K562 (cell line): Measurements from ENCODE around the gene ZMYND8. TPM values are rescaled to one million over a fixed set of nuclear protein-coding genes. Genes with fewer than 3 reads are reported as not detected.

Source experiments
- ATAC-seq: fragments of 200-7000 bp; cut with Tn5 transposase; 3 replicates; pipeline ENCODE4 v1.9.1; 2020; ENCODE audit warnings: moderate library complexity
- BruUV-seq: library from RNA; stranded (reverse); fragments of 400-500 nt; replicated peaks from 2 replicates; lab custom pipeline; 2021; lab: Mats Ljungman, UMichigan
- CTCF ChIA-PET: fragments of 300-600 bp; formaldehyde crosslinking; extraction: SDS; loops from one replicate; lab custom pipeline; 2021; ENCODE audit warnings: low intra/inter-chr PET ratio; lab: Yijun Ruan, JAX
- POLR2A ChIA-PET: fragments of 300-600, 350-650 bp; sonication (Branson Sonifier 250); formaldehyde crosslinking; extraction: SDS; loops from one replicate; lab custom pipeline; 2021; ENCODE audit warnings: antibody characterized with exemption, inconsistent platforms; lab: Yijun Ruan, JAX
- DNase-seq, 4 experiments: peaks; one replicate each; pipeline versions ENCODE4 v3.0.0 to v3.0.0-alpha.2; 2011 to 2018; ENCODE audit warnings: low spot score in 3 of 4, mixed read lengths in 3 of 4; ENCODE audit errors: extremely low read depth in 1 of 4
- FAIRE-seq: peaks from 2 replicates; lab custom pipeline; 2011; peaks lifted over from hg19 to GRCh38; lab: Jason Lieb, UNC
- H2AFZ ChIP-seq: 2 replicates; pipeline ENCODE4 v1.6.0; 2011; ENCODE audit warnings: low read depth, low read length, control low read depth, inconsistent platforms
- H3K27ac ChIP-seq: fragments of 200-600 bp; 3 replicates; pipeline ENCODE4 v1.8.0; 2011; ENCODE audit warnings: low read depth, mild to moderate bottlenecking, control low read depth, inconsistent platforms, low read length, moderate library complexity, mixed read lengths; ENCODE audit errors: extremely low read depth
- H3K27me3 ChIP-seq, 2 experiments: fragments of 300-600 bp in 1 of 2; 2 replicates in 1 of 2; 3 replicates in 1 of 2; pipeline versions ENCODE4 v1.6.0 to v1.8.0; 2011; ENCODE audit warnings: inconsistent platforms in 2 of 2, low read length in 2 of 2, mild to moderate bottlenecking in 1 of 2, mixed read lengths in 1 of 2, moderate library complexity in 1 of 2; ENCODE audit not compliant: control insufficient read depth in 2 of 2, insufficient read depth in 2 of 2
- H3K36me3 ChIP-seq: fragments of 300-600 bp; 3 replicates; pipeline ENCODE4 v1.8.0; 2011; ENCODE audit warnings: mild to moderate bottlenecking, low read length, inconsistent platforms; ENCODE audit not compliant: control insufficient read depth, insufficient read depth
- H3K4me1 ChIP-seq, 2 experiments: fragments of 200-600 bp in 1 of 2; replicated peaks in 1 of 2; 2 replicates in 1 of 2; 3 replicates in 1 of 2; pipeline versions ENCODE4 v1.5.1 to v1.8.0; 2011; ENCODE audit warnings: inconsistent platforms in 2 of 2, low read length in 2 of 2, mild to moderate bottlenecking in 1 of 2, mixed read lengths in 1 of 2, moderate library complexity in 1 of 2; ENCODE audit not compliant: control insufficient read depth in 2 of 2, insufficient read depth in 2 of 2
- H3K4me2 ChIP-seq: 2 replicates; pipeline ENCODE4 v1.6.1; 2011; ENCODE audit warnings: low read length, control low read depth, inconsistent platforms, mixed read lengths; ENCODE audit not compliant: insufficient read depth
- H3K4me3 ChIP-seq: fragments of 200-600 bp; sonication (generic), shearing (Covaris generic); 2 replicates; pipeline ENCODE4 v1.5.1; 2016; ENCODE audit warnings: control low read depth, inconsistent platforms
- H3K79me2 ChIP-seq: fragments of 200-600 bp; 3 replicates; pipeline ENCODE4 v1.8.0; 2011; ENCODE audit warnings: low read length, inconsistent platforms; ENCODE audit not compliant: control insufficient read depth, insufficient read depth
- H3K9ac ChIP-seq, 2 experiments: 2 replicates each; pipeline versions ENCODE4 v1.6.0 to v1.6.1; 2011; ENCODE audit warnings: low read depth in 2 of 2, low read length in 2 of 2, control low read depth in 1 of 2, inconsistent platforms in 1 of 2, mild to moderate bottlenecking in 1 of 2, mixed read lengths in 1 of 2; ENCODE audit not compliant: insufficient read depth in 1 of 2
- H3K9me1 ChIP-seq: one replicate; pipeline ENCODE4 v1.6.0; 2011; ENCODE audit warnings: inconsistent platforms, mild to moderate bottlenecking, low read length, moderate library complexity; ENCODE audit not compliant: control insufficient read depth, insufficient read depth
- H3K9me3 ChIP-seq: replicated peaks from 2 replicates; pipeline ENCODE4 v1.5.1; 2011; ENCODE audit warnings: low read depth, low read length, inconsistent platforms; ENCODE audit not compliant: control insufficient read depth, insufficient read depth
- H4K20me1 ChIP-seq: replicated peaks from 2 replicates; pipeline ENCODE4 v1.6.1; 2011; ENCODE audit warnings: low read length, inconsistent platforms, mixed read lengths; ENCODE audit not compliant: control insufficient read depth, insufficient read depth
- RNF2 ChIP-seq: sonication (generic); IDR thresholded peaks from 2 replicates; pipeline ENCODE4 v1.6.1; 2016
- SETDB1 ChIP-seq: IDR thresholded peaks from one replicate; pipeline ENCODE4 v1.6.1; 2012; ENCODE audit warnings: low read length, control low read depth, inconsistent platforms
- SMARCA4 ChIP-seq: fragments of 450-650 bp; IDR thresholded peaks from 2 replicates; pipeline ENCODE4 v1.6.1; 2016
- WGBS: fragments of 100-300 bp; shearing (Covaris generic); methylation state at CpG from one replicate; pipeline ENCODE4 v1.1.6; 2016; ENCODE audit warnings: low coverage, mixed read lengths; ENCODE audit not compliant: insufficient coverage; ENCODE audit errors: missing lambda C conversion rate; 5-methylcytosine and 5-hydroxymethylcytosine counted together
- in situ Hi-C: fragments of 300-500 bp; cut with MboI; formaldehyde crosslinking; loops from 4 replicates; pipeline ENCODE4 v1.15.0; 2018; ENCODE audit warnings: inconsistent platforms, mixed read lengths
- intact Hi-C: fragments of 100-400 bp; cut with micrococcal nuclease; formaldehyde crosslinking; loops from 2 replicates; pipeline ENCODE4 v1.14.2; 2022
- polyA plus RNA-seq, 8 experiments: library from polyadenylated mRNA; depleted of rRNA in 4 of 8; stranded (reverse) in 5 of 8; unstranded in 3 of 8; fragments of >200 nt; fragmentation: Nextera tagmentation in 2 of 8; fragmentation: Illumina TruSeq in 1 of 8; extraction: Ambion mirVana in 2 of 8; extraction: Trizol in 1 of 8; gene quantifications; 2 replicates each; pipeline versions ENCODE4 v1.2.1 to v1.2.3, GENCODE V29; 2011 to 2014; ENCODE audit warnings: inconsistent platforms in 1 of 8, missing spikeins in 1 of 8
- total RNA-seq, 7 experiments: library from RNA; depleted of rRNA in 6 of 7; stranded (reverse); fragments of >200 nt in 6 of 7; fragmentation: Illumina TruSeq in 2 of 7; extraction: Trizol in 2 of 7; gene quantifications; 2 replicates each; pipeline versions ENCODE4 v1.2.1 to v1.2.3, GENCODE V29; 2011 to 2021; ENCODE audit warnings: low replicate concordance in 1 of 7
- TF ChIP-seq, protein P1 (sequence below): fragments of 250-450 bp; sonication (Bioruptor Pico); IDR thresholded peaks from 2 replicates; pipeline ENCODE4 v1.9.0; 2021; ENCODE audit warnings: mild to moderate bottlenecking, inconsistent platforms
- TF ChIP-seq, protein P2 (sequence below), 3 experiments: fragments of 200-800 bp in 1 of 3; fragments of 250-450 bp in 1 of 3; fragments of 450-650 bp in 1 of 3; sonication (Bioruptor Pico) in 1 of 3; sonication (Bioruptor generic) in 1 of 3; formaldehyde crosslinking in 1 of 3; IDR thresholded peaks; 2 replicates each; pipeline versions ENCODE4 v1.6.1 to v1.8.0; 2016 to 2022; ENCODE audit warnings: mild to moderate bottlenecking in 2 of 3, missing genetic modification characterization in 2 of 3, missing compliant biosample characterization in 1 of 3, moderate library complexity in 1 of 3

ZMYND8 gene
- total and polyA plus RNA-seq, 9 of the 15 experiments (the other 6 are each of a cell fraction or from before 2014, with no cell fraction given): 31.8 to 148 (median 71.9) TPM

DNA sequence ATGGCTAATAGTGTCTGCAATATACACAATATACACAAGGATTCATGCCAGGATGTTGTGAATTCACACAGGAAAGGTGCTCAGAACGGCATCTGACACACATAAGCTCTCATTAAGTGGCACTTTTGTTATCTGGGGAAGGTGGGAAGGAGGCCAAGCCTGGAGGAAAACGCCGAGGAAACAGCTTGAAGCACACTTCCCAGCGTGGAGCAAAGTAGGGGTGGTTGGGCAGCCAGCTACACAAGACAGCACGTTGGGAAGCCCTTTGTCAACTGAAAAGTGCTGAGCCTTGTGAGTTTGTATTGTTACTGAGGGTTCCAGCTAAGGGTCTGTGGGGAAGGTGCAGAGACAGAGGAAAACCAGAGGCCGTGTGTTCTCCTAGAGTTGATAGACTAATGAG lies 181.0 kb downstream of the ZMYND8 start:
- no peak overlapping the region for H3K9ac ChIP-seq
- no peak overlapping the region for H3K4me2 ChIP-seq
- WGBS: under 1% methylated on average over 6 of the region's 6 CpGs
- H3K4me3 ChIP-seq: no peak overlapping the region
- no peaks in the 10 kb centered on the region for H4K20me1 ChIP-seq
- no peak overlapping the region for H2AFZ ChIP-seq
- no peaks in the 10 kb centered on the region for H3K79me2 ChIP-seq
- BruUV-seq: no TSS peak
- no peaks in the 10 kb centered on the region for H3K9me3 ChIP-seq
- ATAC-seq (no peak), FAIRE-seq (no peak), DNase-seq (no peak)
- H3K9me1 ChIP-seq: no peaks in the 10 kb centered on the region
- peaks cover 0 to 9% of the 10 kb centered on the region in 2 experiments; a peak in 1 of 5 replicates for H3K4me1 ChIP-seq
- ChIA-PET POLR2A (interaction anchor here (0.7 to 1.3 kb wide), 2 partner anchors 12 to 22 kb away, joined by 3 read pairs; no protein-coding TSS in a partner anchor), CTCF (no interaction called here)
- H3K27me3 ChIP-seq: peaks cover 31 to 45% of the 10 kb centered on the region in 2 experiments; a peak in 4 of 5 replicates
- H3K36me3 ChIP-seq: no peaks in the 10 kb centered on the region
- TF ChIP-seq, protein P1, sequence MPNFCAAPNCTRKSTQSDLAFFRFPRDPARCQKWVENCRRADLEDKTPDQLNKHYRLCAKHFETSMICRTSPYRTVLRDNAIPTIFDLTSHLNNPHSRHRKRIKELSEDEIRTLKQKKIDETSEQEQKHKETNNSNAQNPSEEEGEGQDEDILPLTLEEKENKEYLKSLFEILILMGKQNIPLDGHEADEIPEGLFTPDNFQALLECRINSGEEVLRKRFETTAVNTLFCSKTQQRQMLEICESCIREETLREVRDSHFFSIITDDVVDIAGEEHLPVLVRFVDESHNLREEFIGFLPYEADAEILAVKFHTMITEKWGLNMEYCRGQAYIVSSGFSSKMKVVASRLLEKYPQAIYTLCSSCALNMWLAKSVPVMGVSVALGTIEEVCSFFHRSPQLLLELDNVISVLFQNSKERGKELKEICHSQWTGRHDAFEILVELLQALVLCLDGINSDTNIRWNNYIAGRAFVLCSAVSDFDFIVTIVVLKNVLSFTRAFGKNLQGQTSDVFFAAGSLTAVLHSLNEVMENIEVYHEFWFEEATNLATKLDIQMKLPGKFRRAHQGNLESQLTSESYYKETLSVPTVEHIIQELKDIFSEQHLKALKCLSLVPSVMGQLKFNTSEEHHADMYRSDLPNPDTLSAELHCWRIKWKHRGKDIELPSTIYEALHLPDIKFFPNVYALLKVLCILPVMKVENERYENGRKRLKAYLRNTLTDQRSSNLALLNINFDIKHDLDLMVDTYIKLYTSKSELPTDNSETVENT (CRISPR knock-in tag): no peak
- TF ChIP-seq RNF2 (no peak), SETDB1 (no peak), SMARCA4 (no peak)
- TF ChIP-seq, protein P2, sequence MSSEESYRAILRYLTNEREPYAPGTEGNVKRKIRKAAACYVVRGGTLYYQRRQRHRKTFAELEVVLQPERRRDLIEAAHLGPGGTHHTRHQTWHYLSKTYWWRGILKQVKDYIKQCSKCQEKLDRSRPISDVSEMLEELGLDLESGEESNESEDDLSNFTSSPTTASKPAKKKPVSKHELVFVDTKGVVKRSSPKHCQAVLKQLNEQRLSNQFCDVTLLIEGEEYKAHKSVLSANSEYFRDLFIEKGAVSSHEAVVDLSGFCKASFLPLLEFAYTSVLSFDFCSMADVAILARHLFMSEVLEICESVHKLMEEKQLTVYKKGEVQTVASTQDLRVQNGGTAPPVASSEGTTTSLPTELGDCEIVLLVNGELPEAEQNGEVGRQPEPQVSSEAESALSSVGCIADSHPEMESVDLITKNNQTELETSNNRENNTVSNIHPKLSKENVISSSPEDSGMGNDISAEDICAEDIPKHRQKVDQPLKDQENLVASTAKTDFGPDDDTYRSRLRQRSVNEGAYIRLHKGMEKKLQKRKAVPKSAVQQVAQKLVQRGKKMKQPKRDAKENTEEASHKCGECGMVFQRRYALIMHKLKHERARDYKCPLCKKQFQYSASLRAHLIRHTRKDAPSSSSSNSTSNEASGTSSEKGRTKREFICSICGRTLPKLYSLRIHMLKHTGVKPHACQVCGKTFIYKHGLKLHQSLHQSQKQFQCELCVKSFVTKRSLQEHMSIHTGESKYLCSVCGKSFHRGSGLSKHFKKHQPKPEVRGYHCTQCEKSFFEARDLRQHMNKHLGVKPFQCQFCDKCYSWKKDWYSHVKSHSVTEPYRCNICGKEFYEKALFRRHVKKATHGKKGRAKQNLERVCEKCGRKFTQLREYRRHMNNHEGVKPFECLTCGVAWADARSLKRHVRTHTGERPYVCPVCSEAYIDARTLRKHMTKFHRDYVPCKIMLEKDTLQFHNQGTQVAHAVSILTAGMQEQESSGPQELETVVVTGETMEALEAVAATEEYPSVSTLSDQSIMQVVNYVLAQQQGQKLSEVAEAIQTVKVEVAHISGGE (CRISPR knock-in tag; IDR thresholded peaks at IDR 0.05): peak in 1 of 3 experiments; percentile 57; a peak in 2 of 6 replicates
- in situ Hi-C loops (no loop called here), intact Hi-C loops (no loop called here)
- no peak overlapping the region for H3K27ac ChIP-seq
